RWPE2 (cell line): ENCODE data around the gene SH2B2.

Source experiments
- ATAC-seq: fragments of 200-7000 bp; cut with Tn5 transposase; 3 replicates; pipeline ENCODE4 v1.9.1; 2021; ENCODE audit warnings: low read depth
- DNase-seq: peaks from one replicate; pipeline ENCODE4 v3.0.0-alpha.2; 2020; ENCODE audit warnings: low spot score
- H3K27ac ChIP-seq: fragments of 450-650 bp; 2 replicates; pipeline ENCODE4 v1.5.1; 2017; ENCODE audit warnings: mild to moderate bottlenecking; ENCODE audit not compliant: poor library complexity, severe bottlenecking
- H3K27me3 ChIP-seq: fragments of 250-450 bp; sonication (Bioruptor Pico); 2 replicates; pipeline ENCODE4 v1.5.1; 2021; ENCODE audit warnings: mild to moderate bottlenecking, moderate library complexity; ENCODE audit not compliant: insufficient read depth, poor library complexity, severe bottlenecking
- H3K36me3 ChIP-seq: fragments of 250-450 bp; sonication (Bioruptor Pico); 2 replicates; pipeline ENCODE4 v1.5.1; 2020; ENCODE audit warnings: low read depth, mild to moderate bottlenecking, moderate library complexity
- H3K4me1 ChIP-seq: fragments of 250-450 bp; sonication (Bioruptor Pico); 2 replicates; pipeline ENCODE4 v1.5.1; 2021; ENCODE audit warnings: mild to moderate bottlenecking, moderate library complexity; ENCODE audit not compliant: insufficient read depth, poor library complexity, severe bottlenecking
- H3K4me3 ChIP-seq: fragments of 250-450 bp; sonication (Bioruptor Pico); 2 replicates; pipeline ENCODE4 v1.5.1; 2021; ENCODE audit warnings: mild to moderate bottlenecking, moderate library complexity; ENCODE audit not compliant: severe bottlenecking
- H3K9me3 ChIP-seq: fragments of 250-450 bp; sonication (Bioruptor Pico); 2 replicates; pipeline ENCODE4 v1.5.1; 2021; ENCODE audit warnings: mild to moderate bottlenecking, moderate library complexity; ENCODE audit not compliant: severe bottlenecking
- TF ChIP-seq, protein P1 (sequence below): fragments of 450-650 bp; IDR thresholded peaks from one replicate; pipeline ENCODE4 v1.5.1; 2017; ENCODE audit warnings: mild to moderate bottlenecking, moderate library complexity; ENCODE audit not compliant: poor library complexity, severe bottlenecking

Gene SH2B2

GRCh38 chr7:102285540-102286236 is 980 bp upstream of the SH2B2 start:
- H3K4me3 ChIP-seq, result peak overlapping the region; percentile 92

DNA sequence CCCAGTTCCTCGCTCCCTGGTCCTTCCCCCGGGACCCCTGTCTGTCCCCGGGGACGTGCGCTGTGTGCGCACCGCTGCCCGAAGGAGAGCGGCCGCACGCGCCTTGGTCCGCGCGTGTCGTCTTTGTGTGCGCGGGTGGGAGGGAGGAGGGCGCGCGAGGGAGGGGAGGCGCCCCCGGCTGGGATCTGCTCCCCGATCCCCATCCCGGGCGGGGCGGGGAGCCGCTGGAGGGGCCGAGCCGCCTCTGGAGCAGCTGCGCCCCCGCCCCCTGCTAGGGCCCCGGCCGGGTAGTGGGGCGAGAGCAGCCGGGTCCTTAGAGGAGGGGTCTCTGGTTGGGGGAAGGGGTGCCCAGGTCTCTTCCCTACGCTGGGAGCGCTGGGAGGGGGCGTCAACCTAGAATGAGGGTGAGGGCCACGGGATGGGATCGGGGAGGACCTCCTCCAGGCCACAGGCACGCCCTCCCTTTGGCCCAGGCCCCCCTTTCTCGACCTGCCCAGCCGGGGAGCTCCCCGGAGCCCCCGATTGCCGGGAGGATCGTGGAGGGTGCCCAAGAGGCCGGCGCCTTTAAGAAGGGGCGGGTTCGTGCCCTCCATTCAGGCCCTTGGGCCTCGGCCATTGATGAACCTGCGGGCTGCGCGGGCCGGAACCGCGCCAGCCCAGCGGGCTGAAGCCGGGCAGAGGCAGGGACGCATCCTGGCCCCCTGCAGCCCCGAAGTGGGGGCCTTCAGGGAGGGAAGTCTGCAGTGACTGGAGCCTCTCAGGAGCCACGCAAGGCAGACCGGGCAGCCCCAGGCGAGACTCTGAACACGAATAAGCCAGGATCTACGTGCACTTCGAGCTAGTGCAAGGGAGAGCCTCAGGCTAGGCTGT is 678 bp downstream of the SH2B2 start:
- Histone ChIP-seq H3K4me1 (no peaks in the 10 kb centered on the region), H3K9me3 (no peaks in the 10 kb centered on the region), H3K27ac (no peak overlapping the region), H3K27me3 (no peaks in the 10 kb centered on the region), H3K36me3 (no peaks in the 10 kb centered on the region), H3K4me3 (peak overlapping the region; percentile 92)
- TF ChIP-seq, protein P1, sequence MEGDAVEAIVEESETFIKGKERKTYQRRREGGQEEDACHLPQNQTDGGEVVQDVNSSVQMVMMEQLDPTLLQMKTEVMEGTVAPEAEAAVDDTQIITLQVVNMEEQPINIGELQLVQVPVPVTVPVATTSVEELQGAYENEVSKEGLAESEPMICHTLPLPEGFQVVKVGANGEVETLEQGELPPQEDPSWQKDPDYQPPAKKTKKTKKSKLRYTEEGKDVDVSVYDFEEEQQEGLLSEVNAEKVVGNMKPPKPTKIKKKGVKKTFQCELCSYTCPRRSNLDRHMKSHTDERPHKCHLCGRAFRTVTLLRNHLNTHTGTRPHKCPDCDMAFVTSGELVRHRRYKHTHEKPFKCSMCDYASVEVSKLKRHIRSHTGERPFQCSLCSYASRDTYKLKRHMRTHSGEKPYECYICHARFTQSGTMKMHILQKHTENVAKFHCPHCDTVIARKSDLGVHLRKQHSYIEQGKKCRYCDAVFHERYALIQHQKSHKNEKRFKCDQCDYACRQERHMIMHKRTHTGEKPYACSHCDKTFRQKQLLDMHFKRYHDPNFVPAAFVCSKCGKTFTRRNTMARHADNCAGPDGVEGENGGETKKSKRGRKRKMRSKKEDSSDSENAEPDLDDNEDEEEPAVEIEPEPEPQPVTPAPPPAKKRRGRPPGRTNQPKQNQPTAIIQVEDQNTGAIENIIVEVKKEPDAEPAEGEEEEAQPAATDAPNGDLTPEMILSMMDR, result no peak
- DNase-seq (no peak), ATAC-seq (peak; percentile 58)

More at GRCh38 chr7:102285540-102286236, 980 bp upstream of the SH2B2 start:
- Histone ChIP-seq H3K27me3 (no peaks in the 10 kb centered on the region), H3K4me1 (no peaks in the 10 kb centered on the region), H3K36me3 (no peaks in the 10 kb centered on the region), H3K27ac (no peak overlapping the region), H3K9me3 (no peaks in the 10 kb centered on the region)
- TF ChIP-seq, protein P1, result no peak
- DNase-seq (no peak), ATAC-seq (no peak)

GRCh38 chr7:102287981-102288278 is 1.3 kb downstream of the SH2B2 start:
- Histone ChIP-seq H3K27ac (no peak overlapping the region), H3K4me3 (peak overlapping the region; percentile 92), H3K36me3 (no peaks in the 10 kb centered on the region), H3K9me3 (no peaks in the 10 kb centered on the region), H3K4me1 (no peaks in the 10 kb centered on the region), H3K27me3 (no peaks in the 10 kb centered on the region)
- no peak for ATAC-seq
- DNase-seq, result no peak
- TF ChIP-seq, protein P1, result no peak

- peak overlapping the region; percentile 92 for H3K4me3 ChIP-seq
- DNase-seq (no peak), ATAC-seq (no peak)
- H3K36me3 ChIP-seq, result no peaks in the 10 kb centered on the region
- H3K9me3 ChIP-seq, result no peaks in the 10 kb centered on the region
- H3K4me1 ChIP-seq, result no peaks in the 10 kb centered on the region
- TF ChIP-seq, protein P1, result no peak
- H3K27me3 ChIP-seq, result no peaks in the 10 kb centered on the region
- no peak overlapping the region for H3K27ac ChIP-seq
Observed at GRCh38 chr7:102288285-102288930, 1.7 kb downstream of the SH2B2 start.
